ENCODE measurements around the gene RSAD2. TPM values are rescaled to one million over a fixed set of nuclear protein-coding genes. Genes with fewer than 3 reads are reported as not detected.

The RSAD2 gene
- polyA plus RNA-seq, 12 donors, result 2.1 to 4.8 (median 3.4) TPM; not detected in 2

GRCh38 chr2:6945087-6945813, 67.7 kb downstream of the RSAD2 start:
- no peak for DNase-seq

- no peak for DNase-seq
These were observed 68.2 kb downstream of the RSAD2 start for GRCh38 chr2:6945821-6946220.

- no peak for DNase-seq
These were observed 69.1 kb downstream of the RSAD2 start for GRCh38 chr2:6946722-6947121.

Other genes starting within 250 kb of the RSAD2 start
- gene CMPK2, start 11.9 kb upstream of the RSAD2 start, polyA plus RNA-seq (ENCODE audit: insufficient read length in 12 of 12), result 1 to 10 TPM in 11 of 12 donors, not detected in 1; 2.7 to 5.3 (median 3.8) TPM
- 10 to 100 TPM in 11 of 12 donors, not detected in 1; 16.2 to 32.9 (median 23.0) TPM for gene RNF144A, start 39.6 kb downstream of the RSAD2 start, polyA plus RNA-seq (ENCODE audit: insufficient read length in 12 of 12)